ENCODE data around the gene LSS.

The LSS gene

GRCh38 chr21:46165098-46165497, 63.5 kb downstream of the LSS start:
- DNase-seq = no peak

DNA sequence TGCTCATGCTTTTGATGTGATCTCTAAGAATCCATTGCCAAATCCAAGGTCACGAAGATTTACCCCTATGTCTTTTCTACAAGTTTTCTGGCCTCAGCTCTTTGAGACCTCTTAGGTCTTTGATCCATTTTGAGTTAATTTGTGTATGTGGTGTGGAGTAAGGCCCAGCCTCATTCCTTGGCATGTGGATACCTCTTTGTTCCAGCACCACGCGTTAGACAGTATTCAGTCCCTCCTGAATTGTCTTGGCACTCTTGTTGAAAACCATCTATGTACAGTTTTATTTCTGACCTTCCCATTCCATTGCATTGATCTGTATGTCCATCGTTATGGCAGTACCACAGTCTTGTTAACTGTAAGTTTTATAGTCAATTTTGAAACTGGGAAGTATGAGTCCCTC, 65.2 kb downstream of the LSS start:
- no peak for DNase-seq

DNA sequence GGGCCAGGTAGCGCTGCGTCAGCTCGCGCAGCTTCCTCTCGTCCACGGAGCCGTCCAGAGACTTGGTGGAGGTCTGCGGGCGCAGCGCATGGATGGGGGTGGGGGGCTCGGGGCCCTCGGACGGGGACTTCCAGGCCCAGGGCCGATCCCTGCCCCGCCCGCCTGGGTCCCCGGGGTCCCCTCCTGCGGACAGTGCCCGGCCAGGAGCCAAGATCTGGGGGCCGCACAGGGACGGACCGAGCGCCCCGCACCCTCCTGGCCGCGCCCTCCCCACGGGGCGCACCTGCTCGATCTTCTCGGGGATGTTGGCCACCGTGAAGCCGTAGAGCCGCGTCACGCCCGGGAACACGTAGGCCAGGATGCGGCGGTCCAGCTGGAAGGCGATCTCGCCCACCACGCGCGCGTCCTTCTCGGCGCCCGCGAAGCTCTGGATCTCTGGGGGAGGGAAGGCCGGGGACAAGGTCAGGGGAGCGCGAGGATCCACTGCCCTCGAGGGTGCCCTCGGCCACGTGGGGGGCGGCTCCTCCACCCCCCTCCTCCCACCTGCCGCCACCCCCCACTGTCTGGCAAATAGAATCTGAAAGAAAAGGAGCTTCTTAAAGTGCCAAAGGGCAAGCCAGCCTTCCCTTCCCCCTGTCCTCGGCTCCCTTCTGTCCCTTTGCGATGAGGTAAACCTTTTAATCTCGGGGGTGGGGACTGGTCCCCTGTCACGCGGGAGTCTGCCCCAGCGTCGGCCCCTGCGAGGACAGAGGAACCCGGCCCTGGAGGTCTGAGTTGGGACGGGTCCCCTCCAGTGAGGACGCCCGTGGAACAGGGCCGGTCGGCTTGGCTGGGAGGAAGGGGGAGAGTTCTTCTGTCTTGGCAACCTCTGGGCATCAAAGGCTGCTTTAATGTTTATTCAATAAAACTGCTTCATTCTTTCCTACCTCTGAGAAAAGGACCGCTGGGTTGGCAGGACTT, 66.7 kb downstream of the LSS start:
- no peak for DNase-seq

- no peak for DNase-seq
These were observed 67.5 kb downstream of the LSS start for GRCh38 chr21:46160907-46161632.

GRCh38 chr21:46160657-46160906, 68.0 kb downstream of the LSS start:
- DNase-seq = no peak

- DNase-seq = no peak
These were observed 68.5 kb downstream of the LSS start for GRCh38 chr21:46159841-46160656.

DNA sequence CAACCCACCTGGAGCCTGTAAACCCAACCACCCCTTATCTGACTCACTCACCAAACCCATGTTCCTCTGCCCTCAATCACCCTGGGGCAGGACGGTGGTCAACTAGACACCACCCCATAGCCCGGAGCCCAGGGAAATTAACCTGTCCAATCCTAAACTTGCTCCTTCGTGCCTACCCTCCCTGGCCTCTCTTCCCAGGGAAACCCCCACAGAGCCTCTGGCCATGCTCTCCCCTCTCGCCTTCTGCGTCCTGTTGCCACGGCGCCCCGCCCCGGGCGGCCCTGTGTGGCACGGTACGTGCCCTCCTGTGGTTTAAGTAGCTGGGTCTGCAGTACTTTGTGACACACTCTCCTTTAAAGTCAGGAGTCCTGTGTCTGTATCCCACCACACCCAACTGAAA, 69.2 kb downstream of the LSS start:
- no peak for DNase-seq

DNA sequence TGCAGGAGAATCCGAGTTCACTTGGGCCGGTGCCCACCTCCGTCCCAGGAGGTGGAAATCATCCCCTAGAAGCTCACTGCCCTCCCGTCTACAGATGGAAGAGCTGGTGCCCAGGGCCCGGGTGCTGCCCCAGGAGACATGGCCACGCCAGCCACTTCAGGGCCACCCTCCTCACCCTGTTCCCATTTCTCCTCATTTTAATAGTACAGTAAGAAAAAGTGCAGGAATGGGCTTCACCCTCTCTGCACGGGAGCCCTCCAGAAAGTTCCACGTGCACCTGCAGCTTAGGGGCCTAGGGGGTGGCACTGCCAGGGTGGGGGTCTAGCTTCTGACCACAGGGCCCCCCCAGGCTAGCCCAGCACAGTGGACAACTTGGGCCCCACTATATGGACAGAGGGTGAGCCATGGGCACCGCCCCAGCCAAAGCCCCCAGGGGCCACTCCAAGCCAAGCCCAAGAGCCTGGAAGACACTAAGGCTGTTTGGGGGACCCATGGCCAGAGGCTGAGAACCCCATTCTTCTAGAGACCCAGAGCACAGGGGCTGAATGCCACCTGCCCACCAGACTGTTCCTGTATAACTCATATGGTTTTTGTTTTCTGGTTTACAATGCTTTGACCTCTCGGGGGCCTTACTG, 69.8 kb downstream of the LSS start:
- no peak for DNase-seq

- DNase-seq = no peak
These were observed 70.6 kb downstream of the LSS start for GRCh38 chr21:46157987-46158451.

- DNase-seq = no peak
These were observed 71.1 kb downstream of the LSS start for GRCh38 chr21:46157396-46157986.

DNA sequence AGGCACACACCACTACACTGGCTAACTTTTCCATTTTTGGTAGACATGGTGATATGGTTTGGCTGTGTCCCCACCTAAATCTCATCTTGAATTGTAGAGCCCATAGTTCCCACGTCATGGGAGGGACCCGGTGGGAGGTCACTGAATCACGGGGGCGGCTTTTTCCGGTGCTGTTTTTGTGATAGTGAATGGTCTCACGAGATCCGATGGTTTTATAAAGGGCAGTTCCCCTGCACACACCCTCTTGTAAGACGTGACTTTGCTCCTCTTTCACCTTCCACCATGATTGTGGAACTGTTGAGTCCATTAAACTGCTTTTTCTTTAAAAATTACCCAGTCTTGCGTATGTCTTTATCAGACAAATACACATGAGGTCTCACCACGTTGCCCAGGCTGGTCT, 71.9 kb downstream of the LSS start:
- no peak for DNase-seq

DNA sequence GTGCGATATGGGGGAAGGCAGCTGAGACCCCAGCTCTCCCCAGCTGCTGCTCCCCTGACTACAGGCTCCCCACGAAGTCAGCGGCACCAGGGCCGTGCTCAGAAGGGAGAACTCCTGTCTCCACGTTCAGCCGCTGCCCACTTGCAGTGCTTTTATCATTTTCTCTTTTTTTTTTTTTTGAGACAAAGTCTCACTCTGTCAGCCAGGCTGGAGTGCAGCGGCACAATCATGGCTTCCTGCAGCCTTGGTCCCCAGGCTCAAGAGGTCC, 72.3 kb downstream of the LSS start:
- no peak for DNase-seq

DNA sequence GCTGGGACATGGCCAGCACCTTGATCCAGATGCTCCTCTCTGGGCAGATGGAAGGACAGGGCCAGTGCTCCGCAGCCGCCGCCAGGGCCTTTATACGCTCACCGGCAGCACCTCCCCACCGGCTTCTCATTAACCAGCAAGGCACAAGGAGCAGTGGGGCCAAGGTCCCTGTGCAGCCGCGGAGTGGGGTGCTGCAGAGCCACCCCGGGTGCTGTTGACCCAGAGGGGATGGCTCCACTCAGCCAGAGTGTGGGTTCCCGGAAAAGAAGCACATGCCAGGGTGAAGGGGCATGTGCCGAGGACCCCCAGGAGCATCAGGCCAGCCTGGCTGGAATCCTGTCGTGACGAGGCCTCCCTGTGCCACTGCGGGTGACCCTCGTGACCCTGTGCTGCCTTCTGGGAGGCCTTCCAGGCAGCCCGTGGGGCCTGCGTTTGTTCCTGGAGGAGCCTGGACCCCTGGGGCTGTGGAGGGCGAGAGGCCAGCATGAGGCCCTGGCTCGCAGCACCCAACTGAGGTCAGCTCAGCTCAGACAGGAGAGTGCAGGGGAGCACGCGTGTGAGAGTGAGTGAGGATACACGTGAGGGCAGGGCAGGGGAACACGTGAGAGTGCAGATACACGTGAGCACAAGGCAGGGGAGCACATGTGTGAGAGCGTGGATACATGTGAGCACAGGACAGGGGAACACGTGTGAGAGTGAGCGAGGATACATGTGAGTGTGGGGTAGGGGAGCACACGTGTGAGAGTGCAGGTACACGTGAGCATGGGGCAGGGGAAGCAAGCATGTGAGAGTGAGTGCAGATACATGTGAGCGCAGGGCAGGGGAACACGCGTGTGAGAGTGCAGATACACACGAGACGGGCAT, 72.8 kb downstream of the LSS start, which contains the start of gene FTCD:
FTCD (minus strand) TSS at position 66 of the 864 bp plus-strand sequence; CDS start at position 10, 56 bp downstream.
- DNase-seq = no peak

DNA sequence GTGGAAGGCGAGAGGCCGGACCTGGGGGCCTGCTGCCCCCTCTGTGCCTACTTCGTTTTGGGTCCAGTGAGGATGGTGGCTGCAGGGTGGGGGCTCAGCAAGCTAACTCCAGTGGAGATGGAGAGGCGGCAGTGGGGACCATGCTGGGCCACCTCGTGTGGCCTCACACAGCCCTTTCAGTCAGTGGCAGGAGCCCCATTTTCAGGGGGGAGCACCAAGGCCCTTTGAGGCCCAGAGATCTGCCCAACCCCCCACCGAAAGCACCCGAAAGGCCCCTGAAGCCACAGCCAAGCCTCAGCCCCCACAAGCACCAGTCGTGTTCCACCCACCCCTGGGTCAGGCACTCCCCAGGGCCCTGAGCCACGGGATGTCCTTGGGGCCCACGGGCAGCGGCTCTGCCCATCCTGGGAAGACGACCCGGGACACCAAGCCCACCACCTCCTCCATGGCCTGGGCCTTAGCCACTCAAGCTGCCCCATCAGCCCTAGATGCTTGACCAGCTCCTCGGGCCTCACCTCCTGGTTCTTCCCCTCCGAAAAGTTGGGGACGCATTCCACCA, 73.5 kb downstream of the LSS start:
- DNase-seq = no peak

GRCh38 chr21:46154155-46154954, 74.2 kb downstream of the LSS start:
- DNase-seq = no peak

- DNase-seq = no peak
These were observed 75.1 kb downstream of the LSS start for GRCh38 chr21:46153247-46154154.

GRCh38 chr21:46152927-46153246, 75.7 kb downstream of the LSS start:
- DNase-seq = no peak

DNA sequence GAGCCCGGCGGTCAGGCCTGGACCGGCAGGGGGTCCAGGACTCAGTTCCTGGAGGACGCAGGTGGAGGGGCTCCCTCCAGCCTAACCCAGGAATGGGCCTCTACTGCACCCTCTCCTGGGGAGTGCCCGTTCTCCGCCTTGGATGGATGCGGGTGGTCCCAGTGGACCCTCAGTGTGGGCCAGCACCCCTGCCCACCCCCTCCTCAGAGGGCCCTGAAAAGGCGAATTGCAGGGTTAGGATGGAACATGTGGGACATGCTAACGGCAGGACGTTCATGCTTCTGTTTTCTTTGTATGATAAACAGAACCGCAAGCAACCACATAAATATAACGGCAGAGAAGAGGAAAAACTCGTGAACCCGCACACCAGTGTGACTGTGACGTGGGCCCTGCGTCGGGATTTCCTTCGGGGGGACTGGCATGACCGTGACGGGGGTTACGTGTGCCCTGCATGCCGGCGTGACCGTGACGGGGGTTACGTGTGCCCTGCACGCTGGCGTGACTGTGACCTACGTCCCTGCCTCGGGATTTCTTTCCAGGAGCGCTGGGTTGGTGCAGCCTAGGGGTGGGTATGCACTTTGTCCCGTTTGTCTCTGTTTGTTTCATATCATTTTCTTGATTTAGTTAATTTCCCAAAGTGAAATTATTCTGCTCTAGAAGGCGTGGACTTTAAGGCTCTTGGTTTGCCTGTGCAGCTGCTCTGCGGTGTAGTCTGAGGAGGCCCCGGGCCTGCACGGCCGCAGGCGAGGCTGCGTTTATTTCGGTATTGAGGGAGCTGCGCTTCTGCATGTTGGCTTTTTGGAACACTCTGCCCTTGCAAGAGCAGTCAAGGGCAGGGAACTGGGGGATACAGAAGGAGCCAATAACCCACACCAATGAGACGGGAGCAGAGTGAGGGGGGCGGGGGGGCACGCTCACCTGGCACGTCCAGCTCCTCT, 76.3 kb downstream of the LSS start:
- DNase-seq = no peak

All from NCI-H1417 treated with DMSO at 0.1 percent for 48 hours (cell line).